ENCODE measurements around the gene ACTA1.
"Not testable (repeated sequence)": the region's sequence is repeated elsewhere in the genome, so short reads cannot be mapped to it uniquely, and the experiment has no call there.

ACTA1 gene

GRCh38 chr1:229403573-229403972 lies 30.3 kb downstream of the ACTA1 start:
- TF ChIP-seq, protein P1, sequence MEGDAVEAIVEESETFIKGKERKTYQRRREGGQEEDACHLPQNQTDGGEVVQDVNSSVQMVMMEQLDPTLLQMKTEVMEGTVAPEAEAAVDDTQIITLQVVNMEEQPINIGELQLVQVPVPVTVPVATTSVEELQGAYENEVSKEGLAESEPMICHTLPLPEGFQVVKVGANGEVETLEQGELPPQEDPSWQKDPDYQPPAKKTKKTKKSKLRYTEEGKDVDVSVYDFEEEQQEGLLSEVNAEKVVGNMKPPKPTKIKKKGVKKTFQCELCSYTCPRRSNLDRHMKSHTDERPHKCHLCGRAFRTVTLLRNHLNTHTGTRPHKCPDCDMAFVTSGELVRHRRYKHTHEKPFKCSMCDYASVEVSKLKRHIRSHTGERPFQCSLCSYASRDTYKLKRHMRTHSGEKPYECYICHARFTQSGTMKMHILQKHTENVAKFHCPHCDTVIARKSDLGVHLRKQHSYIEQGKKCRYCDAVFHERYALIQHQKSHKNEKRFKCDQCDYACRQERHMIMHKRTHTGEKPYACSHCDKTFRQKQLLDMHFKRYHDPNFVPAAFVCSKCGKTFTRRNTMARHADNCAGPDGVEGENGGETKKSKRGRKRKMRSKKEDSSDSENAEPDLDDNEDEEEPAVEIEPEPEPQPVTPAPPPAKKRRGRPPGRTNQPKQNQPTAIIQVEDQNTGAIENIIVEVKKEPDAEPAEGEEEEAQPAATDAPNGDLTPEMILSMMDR (conservative IDR thresholded peaks at IDR 0.05; ENCODE audit: low read depth, low read length) = no peak
- H3K4me1 ChIP-seq (ENCODE audit: low read depth, poor library complexity, severe bottlenecking) = no peaks in the 10 kb centered on the region
- no peaks in the 10 kb centered on the region for H3K79me2 ChIP-seq (ENCODE audit: insufficient read depth, low read depth)
- H3K27ac ChIP-seq = no peak overlapping the region
- no peaks in the 10 kb centered on the region for H3K27me3 ChIP-seq (ENCODE audit: insufficient read depth, low read depth)
- H3K36me3 ChIP-seq (ENCODE audit: insufficient read depth) = no peaks in the 10 kb centered on the region
- no peak overlapping the region for H3K4me3 ChIP-seq (IDR thresholded peaks at IDR 0.05; ENCODE audit: insufficient read depth, low read depth, low read length)
- no peak overlapping the region for H2AFZ ChIP-seq (ENCODE audit: low read depth)
- no peak overlapping the region for H3K9ac ChIP-seq
- no peak overlapping the region for H3K4me2 ChIP-seq
- no peaks in the 10 kb centered on the region for H4K20me1 ChIP-seq (ENCODE audit: insufficient read depth)

DNA sequence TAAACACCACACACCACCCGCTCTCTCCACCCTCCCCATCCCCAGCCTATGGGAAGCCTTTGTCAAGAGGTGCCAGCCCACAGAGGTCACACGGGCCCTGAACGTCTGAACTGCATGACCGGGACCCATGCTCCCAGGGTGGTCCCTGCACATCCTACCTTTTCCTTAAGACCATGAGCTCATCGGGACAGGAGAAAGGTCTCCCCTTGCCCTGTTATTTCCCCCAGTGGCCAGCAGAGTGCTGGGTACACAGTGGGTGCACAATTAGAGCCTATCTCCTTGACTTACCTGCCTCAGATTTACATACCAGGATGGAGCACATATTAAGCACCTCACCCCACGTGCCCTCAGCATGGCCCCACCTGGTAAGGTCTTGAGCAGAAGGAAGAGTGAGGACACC lies 30.9 kb downstream of the ACTA1 start:
- H4K20me1 ChIP-seq (ENCODE audit: insufficient read depth) = no peaks in the 10 kb centered on the region
- H3K27me3 ChIP-seq (ENCODE audit: insufficient read depth, low read depth) = no peaks in the 10 kb centered on the region
- TF ChIP-seq, protein P1 (conservative IDR thresholded peaks at IDR 0.05; ENCODE audit: low read depth, low read length) = no peak
- H3K4me3 ChIP-seq (IDR thresholded peaks at IDR 0.05; ENCODE audit: insufficient read depth, low read depth, low read length) = no peak overlapping the region
- H3K27ac ChIP-seq = no peak overlapping the region
- H3K4me1 ChIP-seq (ENCODE audit: low read depth, poor library complexity, severe bottlenecking) = no peaks in the 10 kb centered on the region
- no peaks in the 10 kb centered on the region for H3K36me3 ChIP-seq (ENCODE audit: insufficient read depth)
- no peak overlapping the region for H2AFZ ChIP-seq (ENCODE audit: low read depth)
- no peak overlapping the region for H3K9ac ChIP-seq
- no peak overlapping the region for H3K4me2 ChIP-seq
- no peaks in the 10 kb centered on the region for H3K79me2 ChIP-seq (ENCODE audit: insufficient read depth, low read depth)

DNA sequence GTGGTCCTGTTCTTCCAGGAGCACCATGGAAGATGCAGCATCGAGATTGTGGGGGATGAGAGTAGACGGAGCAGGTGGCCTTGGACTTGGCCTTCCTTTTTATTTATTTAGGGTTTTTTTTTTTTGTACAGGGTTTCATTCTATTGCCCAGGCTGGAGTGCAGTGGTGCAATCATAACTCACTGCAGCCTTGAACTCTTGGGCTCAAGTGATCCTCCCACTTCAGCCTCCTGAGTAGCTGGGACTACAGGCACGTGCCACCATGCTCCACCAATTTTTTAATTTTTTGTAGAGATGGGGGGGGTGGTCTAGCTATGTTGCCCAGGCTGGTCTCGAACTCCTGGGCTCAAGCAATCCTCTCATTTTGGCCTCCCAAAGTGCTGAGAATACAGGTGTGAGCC lies 31.6 kb downstream of the ACTA1 start:
- H3K27ac ChIP-seq; H3K79me2 ChIP-seq (ENCODE audit: insufficient read depth, low read depth); H3K4me3 ChIP-seq (IDR thresholded peaks at IDR 0.05; ENCODE audit: insufficient read depth, low read depth, low read length); H2AFZ ChIP-seq (ENCODE audit: low read depth); H3K4me2 ChIP-seq; H3K4me1 ChIP-seq (ENCODE audit: low read depth, poor library complexity, severe bottlenecking); H4K20me1 ChIP-seq (ENCODE audit: insufficient read depth); H3K27me3 ChIP-seq (ENCODE audit: insufficient read depth, low read depth); H3K9ac ChIP-seq; H3K36me3 ChIP-seq (ENCODE audit: insufficient read depth): not testable (repeated sequence)

GRCh38 chr1:229397762-229398161 lies 36.1 kb downstream of the ACTA1 start:
- TF ChIP-seq, protein P1 (conservative IDR thresholded peaks at IDR 0.05; ENCODE audit: low read depth, low read length) = no peak
- no peaks in the 10 kb centered on the region for H3K27me3 ChIP-seq (ENCODE audit: insufficient read depth, low read depth)
- no peak overlapping the region for H3K4me2 ChIP-seq
- no peak overlapping the region for H3K4me3 ChIP-seq (IDR thresholded peaks at IDR 0.05; ENCODE audit: insufficient read depth, low read depth, low read length)
- no peak overlapping the region for H3K9ac ChIP-seq
- no peak overlapping the region for H3K27ac ChIP-seq
- no peaks in the 10 kb centered on the region for H3K4me1 ChIP-seq (ENCODE audit: low read depth, poor library complexity, severe bottlenecking)
- H3K36me3 ChIP-seq (ENCODE audit: insufficient read depth) = no peaks in the 10 kb centered on the region
- no peaks in the 10 kb centered on the region for H3K79me2 ChIP-seq (ENCODE audit: insufficient read depth, low read depth)
- H4K20me1 ChIP-seq (ENCODE audit: insufficient read depth) = no peaks in the 10 kb centered on the region
- no peak overlapping the region for H2AFZ ChIP-seq (ENCODE audit: low read depth)

GRCh38 chr1:229396585-229397206 lies 37.2 kb downstream of the ACTA1 start:
- no peak overlapping the region for H2AFZ ChIP-seq (ENCODE audit: low read depth)
- H3K9ac ChIP-seq = no peak overlapping the region
- H4K20me1 ChIP-seq (ENCODE audit: insufficient read depth) = no peaks in the 10 kb centered on the region
- TF ChIP-seq, protein P1 (conservative IDR thresholded peaks at IDR 0.05; ENCODE audit: low read depth, low read length) = no peak
- no peak overlapping the region for H3K27ac ChIP-seq
- no peaks in the 10 kb centered on the region for H3K36me3 ChIP-seq (ENCODE audit: insufficient read depth)
- no peak overlapping the region for H3K4me3 ChIP-seq (IDR thresholded peaks at IDR 0.05; ENCODE audit: insufficient read depth, low read depth, low read length)
- no peaks in the 10 kb centered on the region for H3K4me1 ChIP-seq (ENCODE audit: low read depth, poor library complexity, severe bottlenecking)
- no peak overlapping the region for H3K4me2 ChIP-seq
- H3K79me2 ChIP-seq (ENCODE audit: insufficient read depth, low read depth) = no peaks in the 10 kb centered on the region
- no peaks in the 10 kb centered on the region for H3K27me3 ChIP-seq (ENCODE audit: insufficient read depth, low read depth)

GRCh38 chr1:229394517-229394916 lies 39.4 kb downstream of the ACTA1 start:
- not testable (repeated sequence) for H3K4me1 ChIP-seq (ENCODE audit: low read depth, poor library complexity, severe bottlenecking); H3K36me3 ChIP-seq (ENCODE audit: insufficient read depth); H3K27ac ChIP-seq; H3K27me3 ChIP-seq (ENCODE audit: insufficient read depth, low read depth); H4K20me1 ChIP-seq (ENCODE audit: insufficient read depth); H3K9ac ChIP-seq; H3K4me2 ChIP-seq; H3K79me2 ChIP-seq (ENCODE audit: insufficient read depth, low read depth); H2AFZ ChIP-seq (ENCODE audit: low read depth); H3K4me3 ChIP-seq (IDR thresholded peaks at IDR 0.05; ENCODE audit: insufficient read depth, low read depth, low read length)

Data from KMS-11 (cell line).